Transverse colon (tissue), 4 donors: ENCODE measurements around the gene HAVCR2. TPM values are rescaled to one million over a fixed set of nuclear protein-coding genes. Genes with fewer than 3 reads are reported as not detected.

Source experiments
- DNase-seq: peaks from one replicate; pipeline ENCODE4 v3.0.0-alpha.2; 2019
- H3K27ac ChIP-seq, 4 donors: fragments of 200-600 bp; sonication (generic); 2 replicates each; pipeline ENCODE4 v1.5.1; 2016 to 2018; ENCODE audit warnings: inconsistent platforms in 4 of 4
- H3K27me3 ChIP-seq: fragments of 200-600 bp; sonication (generic); 2 replicates; pipeline ENCODE4 v1.5.1; 2017; ENCODE audit warnings: inconsistent platforms
- H3K36me3 ChIP-seq, 4 donors: fragments of 200-600 bp; sonication (generic); 2 replicates each; pipeline ENCODE4 v1.5.1; 2017 to 2019; ENCODE audit warnings: inconsistent platforms in 4 of 4
- H3K4me1 ChIP-seq, 4 donors: fragments of 200-600 bp; sonication (generic); 2 replicates each; pipeline ENCODE4 v1.5.1; 2017 to 2020; ENCODE audit warnings: inconsistent platforms in 4 of 4
- H3K4me3 ChIP-seq, 4 donors: fragments of 200-600 bp; sonication (generic); 1 replicate in 1 of 4; 2 replicates in 3 of 4; pipeline versions ENCODE4 v1.5.1 to v1.6.1; 2017 to 2019; ENCODE audit warnings: inconsistent platforms in 4 of 4
- H3K9me3 ChIP-seq, 2 donors: fragments of 200-600 bp; sonication (generic); 2 replicates each; pipeline ENCODE4 v1.5.1; 2017 to 2019; ENCODE audit warnings: inconsistent platforms in 2 of 2
- CTCF ChIP-seq, 5 experiments: fragments of 200-600 bp in 3 of 5; fragments of 450-650 bp in 2 of 5; sonication (generic) in 3 of 5; IDR thresholded peaks; 1 replicate in 2 of 5; 2 replicates in 3 of 5; pipeline ENCODE4 v1.5.1; 2016 to 2017; ENCODE audit warnings: antibody characterized with exemption in 5 of 5, inconsistent platforms in 3 of 5, mild to moderate bottlenecking in 2 of 5, moderate library complexity in 1 of 5
- EP300 ChIP-seq: sonication (generic); formaldehyde crosslinking; IDR thresholded peaks from one replicate; pipeline ENCODE4 v1.6.1; 2017; ENCODE audit warnings: antibody characterized with exemption, low read depth
- POLR2A ChIP-seq: fragments of 450-650 bp; IDR thresholded peaks from one replicate; pipeline ENCODE4 v1.6.1; 2016; ENCODE audit warnings: antibody characterized with exemption, mild to moderate bottlenecking, moderate library complexity
- POLR2AphosphoS5 ChIP-seq, 3 donors: sonication (generic); formaldehyde crosslinking; IDR thresholded peaks; one replicate each; pipeline ENCODE4 v1.6.1; 2016; ENCODE audit warnings: antibody characterized with exemption in 3 of 3
- WGBS, 2 donors: methylation state at CpG; one replicate each; pipeline ENCODE4 v1.1.5; 2018; ENCODE audit warnings: low coverage in 1 of 2; 5-methylcytosine and 5-hydroxymethylcytosine counted together
- in situ Hi-C, 4 donors: fragments of 200-750 bp; cut with MboI; loops; one replicate each; pipeline versions ENCODE4 v1.15.0 to v1.15.1; 2017; ENCODE audit warnings: low sequenced_read_pairs in 3 of 4, low pct_ligation_motif_present in 1 of 4, low pct_unique_long_range_greater_than_20kb in 1 of 4
- intact Hi-C: fragments of 100-400 bp; cut with DNase I; formaldehyde crosslinking; loops from one replicate; pipeline ENCODE4 v1.15.1; 2023; ENCODE audit warnings: low total_unique reads
- total RNA-seq, 4 donors: library from RNA; depleted of rRNA; stranded (reverse); fragments of >200 nt; gene quantifications; one replicate each; pipeline ENCODE4 v1.1.0, GENCODE V29; 2016

Gene HAVCR2
- total RNA-seq, 4 donors from 2014 or later = 0.20 to 6.7 (median 3.2) TPM

- Histone ChIP-seq H3K4me1 (peaks cover 0 to 30% (median 6%) of the 10 kb centered on the region in 4 donors), H3K36me3 (no peaks in the 10 kb centered on the region), H3K9me3 (no peaks in the 10 kb centered on the region), H3K27me3 (no peaks in the 10 kb centered on the region), H3K4me3 (no peak overlapping the region), H3K27ac (peak overlapping the region; percentile 26 to 50 (median 35))
- in situ Hi-C loops (no loop called here), intact Hi-C loops (no loop called here)
- peak; percentile 46 for DNase-seq
- WGBS, 2 donors = 77 to 83% methylated on average over 3 of the region's 3 CpGs
- no peak for TF ChIP-seq EP300
- peak in 2 of 5 experiments; percentile 10 to 30 for TF ChIP-seq CTCF (IDR thresholded peaks at IDR 0.05)
Measured at GRCh38 chr5:157046041-157046440, 62.8 kb downstream of the HAVCR2 start.

- WGBS, 2 donors = 74 to 82% methylated on average over 2 to 3 of the region's 3 CpGs
- no peaks in the 10 kb centered on the region for H3K36me3 ChIP-seq
- peaks cover 0 to 25% (median 6%) of the 10 kb centered on the region in 4 donors for H3K4me1 ChIP-seq
- H3K9me3 ChIP-seq = no peaks in the 10 kb centered on the region
- DNase-seq = no peak
- intact Hi-C loops = no loop called here
- no peaks in the 10 kb centered on the region for H3K27me3 ChIP-seq
- TF ChIP-seq CTCF (IDR thresholded peaks at IDR 0.05) (no peak), EP300 (no peak), POLR2AphosphoS5 (IDR thresholded peaks at IDR 0.05) (no peak), POLR2A (no peak)
- H3K27ac ChIP-seq = peak overlapping the region in 2 of 4 donors; percentile 44 to 50
- no peak overlapping the region for H3K4me3 ChIP-seq
- in situ Hi-C loops = no loop called here
Measured at GRCh38 chr5:157045601-157046000, 63.2 kb downstream of the HAVCR2 start.

- Histone ChIP-seq H3K9me3 (no peaks in the 10 kb centered on the region), H3K36me3 (no peaks in the 10 kb centered on the region), H3K4me3 (no peak overlapping the region), H3K27me3 (no peaks in the 10 kb centered on the region), H3K4me1 (peaks cover 0 to 23% (median 11%) of the 10 kb centered on the region in 4 donors), H3K27ac (no peak overlapping the region)
- DNase-seq = no peak
- intact Hi-C loops = no loop called here
- in situ Hi-C loops = no loop called here
- TF ChIP-seq POLR2AphosphoS5 (IDR thresholded peaks at IDR 0.05) = no peak
- TF ChIP-seq EP300 = no peak
- no peak for TF ChIP-seq CTCF (IDR thresholded peaks at IDR 0.05)
- TF ChIP-seq POLR2A = no peak
- 77 to 81% methylated on average over 4 to 5 of the region's 5 CpGs for WGBS, 2 donors
Measured at GRCh38 chr5:157038568-157039187, 70.2 kb downstream of the HAVCR2 start.

Other genes with a start within 250 kb of the HAVCR2 start
- gene TIMD4, start 145.8 kb downstream of the HAVCR2 start, total RNA-seq = 1 to 10 TPM; 1.4 to 3.0 (median 2.3) TPM
- gene HAVCR1, start 49.9 kb downstream of the HAVCR2 start, total RNA-seq = 1 to 10 TPM in 2 of 4 donors, under 1 TPM in 1, not detected in 1; 0.60 to 3.7 (median 2.9) TPM
- 10 to 100 TPM in 2 of 4 donors, 1 to 10 TPM in 1, not detected in 1; 10.0 to 12.1 (median 11.0) TPM for gene MED7, start 33.8 kb upstream of the HAVCR2 start, total RNA-seq
- gene GARIN3, start 57.2 kb upstream of the HAVCR2 start, total RNA-seq = not detected
- gene ITK, start 71.8 kb upstream of the HAVCR2 start, total RNA-seq = 10 to 100 TPM in 1 of 4 donors, 1 to 10 TPM in 2, under 1 TPM in 1; 0.40 to 43.4 (median 5.0) TPM
- gene CYFIP2, start 157.1 kb upstream of the HAVCR2 start, total RNA-seq = 100 to 1,000 TPM in 1 of 4 donors, 10 to 100 TPM in 3; 34.0 to 134 (median 41.6) TPM